GM10248 (cell line): ENCODE results near the gene FAAH.

ENCODE experiments used
- CTCF ChIA-PET: fragments of 300-600 bp; sonication (Branson Sonifier 250); formaldehyde crosslinking; extraction: SDS; loops from one replicate; lab custom pipeline; 2021; ENCODE audit warnings: antibody characterized with exemption; lab: Yijun Ruan, JAX
- POLR2A ChIA-PET: fragments of 350-650 bp; sonication (Branson Sonifier 250); formaldehyde crosslinking; extraction: SDS; loops from one replicate; lab custom pipeline; 2020; ENCODE audit warnings: antibody characterized with exemption; lab: Yijun Ruan, JAX
- DNase-seq: peaks from one replicate; pipeline ENCODE4 v3.0.0; 2012; ENCODE audit errors: extremely low spot score
- CTCF ChIP-seq: IDR thresholded peaks from 2 replicates; pipeline ENCODE4 v1.5.1; 2012; ENCODE audit warnings: mild to moderate bottlenecking, low read depth; ENCODE audit errors: extremely low read depth, missing control alignments, control extremely low read depth

FAAH gene

GRCh38 chr1:46410156-46411009 lies 16.3 kb downstream of the FAAH start:
- ChIA-PET CTCF (interaction anchor here (1.0 to 2.2 kb wide), 12 partner anchors 8 to 138 kb away, joined by 3 to 8 read pairs (median 3); no protein-coding TSS in a partner anchor), POLR2A (no interaction called here)
- no peak for DNase-seq
- no peak for TF ChIP-seq CTCF

GRCh38 chr1:46411010-46411405 lies 16.9 kb downstream of the FAAH start:
- CTCF ChIA-PET, result interaction anchor here (1.0 to 2.2 kb wide), 7 partner anchors 9 to 116 kb away, joined by 3 to 8 read pairs (median 3); no protein-coding TSS in a partner anchor
- DNase-seq, result no peak
- no peak for TF ChIP-seq CTCF
- POLR2A ChIA-PET, result no interaction called here

- CTCF ChIA-PET, result interaction anchor here (1.0 to 2.2 kb wide), 6 partner anchors 8 to 115 kb away, joined by 3 to 8 read pairs (median 3); no protein-coding TSS in a partner anchor
- DNase-seq, result no peak
- peak; percentile 20 for TF ChIP-seq CTCF
- POLR2A ChIA-PET, result no interaction called here
These were observed 17.7 kb downstream of the FAAH start for GRCh38 chr1:46411601-46412341.

- CTCF ChIA-PET, result interaction anchor here (1.5 to 1.7 kb wide), 4 partner anchors 14 to 41 kb away, joined by 3 to 5 read pairs (median 4); no protein-coding TSS in a partner anchor
- POLR2A ChIA-PET, result no interaction called here
- DNase-seq, result no peak
- no peak for TF ChIP-seq CTCF
These were observed 18.9 kb downstream of the FAAH start for GRCh38 chr1:46412893-46413595.

GRCh38 chr1:46413596-46413985 lies 19.5 kb downstream of the FAAH start:
- CTCF ChIA-PET, result interaction anchor here (1.2 to 1.7 kb wide), 5 partner anchors 14 to 134 kb away, joined by 3 to 5 read pairs (median 4); no protein-coding TSS in a partner anchor
- TF ChIP-seq CTCF, result no peak
- peak; percentile 50 for DNase-seq
- POLR2A ChIA-PET, result no interaction called here

GRCh38 chr1:46415514-46415913 lies 21.4 kb downstream of the FAAH start:
- ChIA-PET POLR2A (no interaction called here), CTCF (interaction anchor here (2.3 kb wide), 1 partner anchor 27 kb away, joined by 7 read pairs; no protein-coding TSS in a partner anchor)
- no peak for DNase-seq
- TF ChIP-seq CTCF, result no peak
